HL-60/S4 treated with phorbol 12-myristate 13-acetate at 8.2 ng/mL for 4 days and 3 days (cell line): ENCODE measurements around the gene ANGPTL1.

Experiments
- in situ Hi-C: fragments of 300-500 bp; cut with MboI; formaldehyde crosslinking; loops from 2 replicates; pipeline ENCODE4 v1.15.0; 2022; ENCODE audit warnings: low sequenced_read_pairs

ANGPTL1 gene

GRCh38 chr1:178870944-178871343, at the start of gene ANGPTL1:
TSS of gene ANGPTL1 (minus strand) at chr1:178871077. CDS start at chr1:178865776, 5,301 bp downstream.
- in situ Hi-C loops, result no loop called here

- in situ Hi-C loops, result no loop called here
Measured at GRCh38 chr1:178919581-178919980, 48.7 kb upstream of the ANGPTL1 start.

GRCh38 chr1:178918955-178919354, 48.1 kb upstream of the ANGPTL1 start:
- in situ Hi-C loops, result no loop called here

- in situ Hi-C loops, result no loop called here
Measured at GRCh38 chr1:178918308-178918707, 47.4 kb upstream of the ANGPTL1 start.

GRCh38 chr1:178916448-178917174, 45.7 kb upstream of the ANGPTL1 start:
- in situ Hi-C loops, result no loop called here

GRCh38 chr1:178912597-178912996, 41.7 kb upstream of the ANGPTL1 start:
- in situ Hi-C loops, result no loop called here

- in situ Hi-C loops, result no loop called here
Measured at GRCh38 chr1:178910023-178910422, 39.1 kb upstream of the ANGPTL1 start.

- in situ Hi-C loops, result no loop called here
Measured at GRCh38 chr1:178908358-178908757, 37.5 kb upstream of the ANGPTL1 start.

GRCh38 chr1:178901482-178902125, 30.7 kb upstream of the ANGPTL1 start:
- in situ Hi-C loops, result no loop called here

- in situ Hi-C loops, result no loop called here
Measured at GRCh38 chr1:178899402-178899801, 28.5 kb upstream of the ANGPTL1 start.

GRCh38 chr1:178898401-178898800, 27.5 kb upstream of the ANGPTL1 start:
- in situ Hi-C loops, result no loop called here

- in situ Hi-C loops, result no loop called here
Measured at GRCh38 chr1:178895928-178896327, 25.1 kb upstream of the ANGPTL1 start.

GRCh38 chr1:178886551-178886950, 15.7 kb upstream of the ANGPTL1 start:
- in situ Hi-C loops, result no loop called here

- in situ Hi-C loops, result no loop called here
Measured at GRCh38 chr1:178885869-178886268, 15.0 kb upstream of the ANGPTL1 start.

- in situ Hi-C loops, result no loop called here
Measured at GRCh38 chr1:178881950-178882349, 11.1 kb upstream of the ANGPTL1 start.

GRCh38 chr1:178877896-178878295, 7.0 kb upstream of the ANGPTL1 start:
- in situ Hi-C loops, result no loop called here

GRCh38 chr1:178875936-178876335, 5.1 kb upstream of the ANGPTL1 start:
- in situ Hi-C loops, result no loop called here

- in situ Hi-C loops, result no loop called here
Measured at GRCh38 chr1:178874966-178875365, 4.1 kb upstream of the ANGPTL1 start.

GRCh38 chr1:178871551-178872320, 859 bp upstream of the ANGPTL1 start:
- in situ Hi-C loops, result no loop called here

GRCh38 chr1:178870221-178870620, 656 bp downstream of the ANGPTL1 start:
- in situ Hi-C loops, result no loop called here

- in situ Hi-C loops, result no loop called here
Measured at GRCh38 chr1:178869119-178869697, 1.7 kb downstream of the ANGPTL1 start.
